ENCODE results near the gene RTN1.

GRCh38 chr14:59827401-59827800, 43.2 kb downstream of the RTN1 start:
- TF ChIP-seq CTCF (conservative IDR thresholded peaks at IDR 0.05; ENCODE audit: low read length) = no peak
- no peak for TF ChIP-seq EZH2phosphoT487 (IDR thresholded peaks at IDR 0.05; ENCODE audit: borderline replicate concordance)

Data from Loucy (cell line).